ENCODE data around the gene GOSR2. TPM values are rescaled to one million over a fixed set of nuclear protein-coding genes. Genes with fewer than 3 reads are reported as not detected.
A peak's percentile ranks its signal among the peaks of the same experiment; 100 is the strongest.

GOSR2 gene
- total RNA-seq, 1 experiment from 2014 or later, result 53.5 TPM

- Mint-ChIP-seq H3K36me3 (ENCODE audit: insufficient read depth in 1 of 3, low read depth in 3 of 3) (no peaks in the 10 kb centered on the region), H3K4me1 (peaks cover 14 to 20% of the 10 kb centered on the region in 2 experiments), H3K27me3 (ENCODE audit: low read depth) (peaks cover 8% of the 10 kb centered on the region), H3K27ac (peak overlapping the region in 1 of 3 experiments; percentile 31; a peak in 1 of 7 replicates), H3K9me3 (peaks cover 0 to 6% of the 10 kb centered on the region in 2 experiments; a peak in 3 of 5 replicates), H3K4me3 (no peak overlapping the region)
- no peak overlapping the region for H2BK120ac ChIP-seq (ENCODE audit: low read depth, low read length, poor library complexity, severe bottlenecking)
- no peak overlapping the region for H4K91ac ChIP-seq (ENCODE audit: insufficient read length, low read depth, low read length)
- no peaks in the 10 kb centered on the region for H3K4me1 ChIP-seq (ENCODE audit: insufficient read depth, low read length)
- no peak overlapping the region for H3K4ac ChIP-seq (ENCODE audit: low read depth, low read length)
- no peaks in the 10 kb centered on the region for H3K23me2 ChIP-seq (ENCODE audit: insufficient read length, low read depth, low read length, poor library complexity, severe bottlenecking)
- no peak overlapping the region for H3K56ac ChIP-seq (ENCODE audit: insufficient read length, low read depth, low read length)
- no peak overlapping the region for H2BK15ac ChIP-seq (ENCODE audit: low read depth, low read length)
- no peak overlapping the region for H3K18ac ChIP-seq (ENCODE audit: insufficient read length, low read depth, low read length)
- no peak overlapping the region for H4K5ac ChIP-seq (ENCODE audit: insufficient read length, low read depth, low read length)
- no peak overlapping the region for H3K14ac ChIP-seq (ENCODE audit: insufficient read depth, low read length)
- WGBS (ENCODE audit: extremely low coverage, insufficient read length, low lambda C conversion rate), result no CpG with 5 or more reads among the region's 9 CpGs
- H2AFZ ChIP-seq (ENCODE audit: low read length), result no peak overlapping the region
- no peak overlapping the region for H2AK5ac ChIP-seq (ENCODE audit: insufficient read length, low read length)
- peaks cover 2% of the 10 kb centered on the region for H4K20me1 ChIP-seq (ENCODE audit: control insufficient read depth, insufficient read depth, insufficient read length)
- DNase-seq, result no peak
- TF ChIP-seq, protein P1, sequence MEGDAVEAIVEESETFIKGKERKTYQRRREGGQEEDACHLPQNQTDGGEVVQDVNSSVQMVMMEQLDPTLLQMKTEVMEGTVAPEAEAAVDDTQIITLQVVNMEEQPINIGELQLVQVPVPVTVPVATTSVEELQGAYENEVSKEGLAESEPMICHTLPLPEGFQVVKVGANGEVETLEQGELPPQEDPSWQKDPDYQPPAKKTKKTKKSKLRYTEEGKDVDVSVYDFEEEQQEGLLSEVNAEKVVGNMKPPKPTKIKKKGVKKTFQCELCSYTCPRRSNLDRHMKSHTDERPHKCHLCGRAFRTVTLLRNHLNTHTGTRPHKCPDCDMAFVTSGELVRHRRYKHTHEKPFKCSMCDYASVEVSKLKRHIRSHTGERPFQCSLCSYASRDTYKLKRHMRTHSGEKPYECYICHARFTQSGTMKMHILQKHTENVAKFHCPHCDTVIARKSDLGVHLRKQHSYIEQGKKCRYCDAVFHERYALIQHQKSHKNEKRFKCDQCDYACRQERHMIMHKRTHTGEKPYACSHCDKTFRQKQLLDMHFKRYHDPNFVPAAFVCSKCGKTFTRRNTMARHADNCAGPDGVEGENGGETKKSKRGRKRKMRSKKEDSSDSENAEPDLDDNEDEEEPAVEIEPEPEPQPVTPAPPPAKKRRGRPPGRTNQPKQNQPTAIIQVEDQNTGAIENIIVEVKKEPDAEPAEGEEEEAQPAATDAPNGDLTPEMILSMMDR (conservative IDR thresholded peaks at IDR 0.05), result no peak
- no peak overlapping the region for H3K4me2 ChIP-seq (ENCODE audit: insufficient read depth, insufficient read length, low read length)
- H3K79me1 ChIP-seq (ENCODE audit: insufficient read depth, low read depth, low read length, poor library complexity, severe bottlenecking), result no peaks in the 10 kb centered on the region
- no peak overlapping the region for H3K9ac ChIP-seq (ENCODE audit: extremely low read depth, insufficient read length, low read length)
- H3K27me3 ChIP-seq (ENCODE audit: insufficient read depth, low read length), result no peaks in the 10 kb centered on the region
- no peak overlapping the region for H3K27ac ChIP-seq (ENCODE audit: insufficient read length, low read depth, low read length)
- H2BK5ac ChIP-seq (ENCODE audit: insufficient read length, low read length), result no peak overlapping the region
- no peak overlapping the region for H2BK20ac ChIP-seq (ENCODE audit: low read depth, low read length, poor library complexity, severe bottlenecking)
- H3K9me3 ChIP-seq (ENCODE audit: control insufficient read depth, low read depth, low read length), result no peaks in the 10 kb centered on the region
- no peak overlapping the region for H3T11ph ChIP-seq (ENCODE audit: low read length)
- no peaks in the 10 kb centered on the region for H3K79me2 ChIP-seq (ENCODE audit: insufficient read depth, low read length)
- H2BK12ac ChIP-seq (ENCODE audit: insufficient read length, low read depth, low read length), result no peak overlapping the region
- H3K23ac ChIP-seq (ENCODE audit: insufficient read length, low read depth, low read length), result no peak overlapping the region
- H4K8ac ChIP-seq (replicated peaks; ENCODE audit: insufficient read length, low read depth, low read length), result no peak overlapping the region
Measured at GRCh38 chr17:46894024-46894423, 28.9 kb upstream of the GOSR2 start.

All from H9 (cell line).